Measurements from ENCODE around the gene HPS3. TPM values are rescaled to one million over a fixed set of nuclear protein-coding genes. Genes with fewer than 3 reads are reported as not detected.
A peak's percentile ranks its signal among the peaks of the same experiment; 100 is the strongest.

The HPS3 gene
- total RNA-seq, 1 experiment from 2014 or later, result 11.3 TPM

DNA sequence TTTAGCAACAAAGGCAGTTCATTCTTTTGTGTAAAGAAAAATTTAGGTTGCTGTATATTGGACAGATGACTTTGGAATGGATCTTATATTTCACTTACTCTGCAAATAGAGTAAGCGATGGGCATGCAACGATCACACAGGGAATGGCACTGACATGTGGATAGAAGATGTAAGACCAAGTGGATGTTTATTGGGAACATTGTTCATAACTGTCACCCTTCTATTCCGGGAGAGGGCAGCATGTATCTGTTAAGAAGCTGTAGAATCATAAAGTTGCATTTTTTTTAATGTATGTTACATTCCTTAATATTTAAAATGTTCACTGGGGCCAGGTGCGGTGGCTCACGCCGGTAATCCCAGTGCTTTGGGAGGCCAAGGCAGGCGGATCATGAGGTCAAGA lies 41.2 kb downstream of the HPS3 start:
- H3F3A ChIP-seq (ENCODE audit: low read length, unreplicated experiment), result no peaks in the 10 kb centered on the region
- H3K4me1 ChIP-seq (ENCODE audit: insufficient read depth, low read length), result peaks cover 18% of the 10 kb centered on the region
- ChIA-PET POLR2A (ENCODE audit: unreplicated experiment) (no interaction called here), CTCF (no interaction called here)
- no peak overlapping the region for H2AFZ ChIP-seq (ENCODE audit: low read length)
- H3K79me2 ChIP-seq (ENCODE audit: low read length), result no peaks in the 10 kb centered on the region
- DNase-seq (no peak), ATAC-seq (no peak)
- H3K4me2 ChIP-seq (ENCODE audit: low read length), result no peak overlapping the region
- no peaks in the 10 kb centered on the region for H3K27me3 ChIP-seq (ENCODE audit: low read length)
- H3K27ac ChIP-seq (ENCODE audit: low read length), result no peak overlapping the region
- peaks cover 22% of the 10 kb centered on the region for H3K36me3 ChIP-seq (ENCODE audit: low read depth, low read length)
- no peaks in the 10 kb centered on the region for H3K9me2 ChIP-seq (replicated peaks; ENCODE audit: low read length)
- TF ChIP-seq, protein P1, sequence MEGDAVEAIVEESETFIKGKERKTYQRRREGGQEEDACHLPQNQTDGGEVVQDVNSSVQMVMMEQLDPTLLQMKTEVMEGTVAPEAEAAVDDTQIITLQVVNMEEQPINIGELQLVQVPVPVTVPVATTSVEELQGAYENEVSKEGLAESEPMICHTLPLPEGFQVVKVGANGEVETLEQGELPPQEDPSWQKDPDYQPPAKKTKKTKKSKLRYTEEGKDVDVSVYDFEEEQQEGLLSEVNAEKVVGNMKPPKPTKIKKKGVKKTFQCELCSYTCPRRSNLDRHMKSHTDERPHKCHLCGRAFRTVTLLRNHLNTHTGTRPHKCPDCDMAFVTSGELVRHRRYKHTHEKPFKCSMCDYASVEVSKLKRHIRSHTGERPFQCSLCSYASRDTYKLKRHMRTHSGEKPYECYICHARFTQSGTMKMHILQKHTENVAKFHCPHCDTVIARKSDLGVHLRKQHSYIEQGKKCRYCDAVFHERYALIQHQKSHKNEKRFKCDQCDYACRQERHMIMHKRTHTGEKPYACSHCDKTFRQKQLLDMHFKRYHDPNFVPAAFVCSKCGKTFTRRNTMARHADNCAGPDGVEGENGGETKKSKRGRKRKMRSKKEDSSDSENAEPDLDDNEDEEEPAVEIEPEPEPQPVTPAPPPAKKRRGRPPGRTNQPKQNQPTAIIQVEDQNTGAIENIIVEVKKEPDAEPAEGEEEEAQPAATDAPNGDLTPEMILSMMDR (conservative IDR thresholded peaks at IDR 0.05; ENCODE audit: low read depth, low read length), result no peak
- no peak for TF ChIP-seq EZH2 (IDR thresholded peaks at IDR 0.05; ENCODE audit: low read length, unreplicated experiment)
- TF ChIP-seq EZH2phosphoT487 (IDR thresholded peaks at IDR 0.05; ENCODE audit: borderline replicate concordance, low read length), result no peak
- intact Hi-C loops (cut with micrococcal nuclease), result no loop called here
- BruUV-seq (replicated peaks), result no TSS peak
- no peak overlapping the region for H3K4me3 ChIP-seq (ENCODE audit: low read length)
- no peaks in the 10 kb centered on the region for H4K20me1 ChIP-seq (ENCODE audit: low read length)
- H3K9ac ChIP-seq (ENCODE audit: low read length), result no peak overlapping the region
- H3K9me3 ChIP-seq (ENCODE audit: low read length), result no peaks in the 10 kb centered on the region

- Histone ChIP-seq H3K4me1 (ENCODE audit: insufficient read depth, low read length) (peaks cover 30% of the 10 kb centered on the region), H3K36me3 (ENCODE audit: low read depth, low read length) (peaks cover 10% of the 10 kb centered on the region; the same call in 1 of the 2 replicates), H3K79me2 (ENCODE audit: low read length) (no peaks in the 10 kb centered on the region), H3K9me3 (ENCODE audit: low read length) (no peaks in the 10 kb centered on the region), H3K9me2 (replicated peaks; ENCODE audit: low read length) (no peaks in the 10 kb centered on the region), H3K4me3 (ENCODE audit: low read length) (no peak overlapping the region), H3K4me2 (ENCODE audit: low read length) (peak overlapping the region; percentile 33), H4K20me1 (ENCODE audit: low read length) (no peaks in the 10 kb centered on the region), H3F3A (ENCODE audit: low read length, unreplicated experiment) (no peaks in the 10 kb centered on the region), H2AFZ (ENCODE audit: low read length) (no peak overlapping the region), H3K27me3 (ENCODE audit: low read length) (no peaks in the 10 kb centered on the region), H3K27ac (ENCODE audit: low read length) (peak overlapping the region; percentile 39), H3K9ac (ENCODE audit: low read length) (no peak overlapping the region)
- DNase-seq, result peak; percentile 22
- ATAC-seq, result peak; percentile 49
- ChIA-PET POLR2A (ENCODE audit: unreplicated experiment) (interaction anchor here (0.6 to 0.9 kb wide), 2 partner anchors 198 to 273 kb away, joined by 3 read pairs; no protein-coding TSS in a partner anchor), CTCF (interaction anchor here (1.0 kb wide), 2 partner anchors 54 to 219 kb away, joined by 3 to 4 read pairs; no protein-coding TSS in a partner anchor)
- no peak for TF ChIP-seq EZH2phosphoT487 (IDR thresholded peaks at IDR 0.05; ENCODE audit: borderline replicate concordance, low read length)
- TF ChIP-seq EZH2 (IDR thresholded peaks at IDR 0.05; ENCODE audit: low read length, unreplicated experiment), result no peak
- TF ChIP-seq, protein P1 (conservative IDR thresholded peaks at IDR 0.05; ENCODE audit: low read depth, low read length), result no peak
- BruUV-seq (replicated peaks), result no TSS peak
- intact Hi-C loops (cut with micrococcal nuclease), result loop anchor here (1.0 to 2.0 kb wide), 2 partner anchors 40 to 95 kb away; no protein-coding TSS in a partner anchor
Observed at GRCh38 chr3:149174901-149175300, 45.5 kb downstream of the HPS3 start.

DNA sequence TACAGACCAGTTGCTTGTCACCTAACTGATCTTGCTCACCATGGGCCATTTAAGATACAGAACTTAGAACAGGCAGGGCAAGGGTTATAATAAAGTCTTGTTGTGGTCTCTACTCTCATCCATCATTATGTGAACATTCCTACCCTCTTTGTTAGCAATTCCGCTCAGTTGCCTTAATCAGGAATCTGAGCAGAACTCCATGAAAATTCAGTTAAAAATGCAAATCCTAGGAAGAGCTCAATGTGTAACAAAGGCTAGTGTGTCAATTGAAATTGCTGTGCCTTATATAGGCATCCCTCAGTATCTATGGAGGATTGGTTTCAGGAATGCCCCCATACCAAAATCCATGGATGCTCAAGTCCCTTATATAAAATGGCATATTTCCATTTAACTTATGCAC lies 47.7 kb downstream of the HPS3 start:
- CTCF ChIA-PET, result no interaction called here
- no peaks in the 10 kb centered on the region for H3K9me2 ChIP-seq (replicated peaks; ENCODE audit: low read length)
- no peaks in the 10 kb centered on the region for H3K79me2 ChIP-seq (ENCODE audit: low read length)
- no peak overlapping the region for H2AFZ ChIP-seq (ENCODE audit: low read length)
- H4K20me1 ChIP-seq (ENCODE audit: low read length), result no peaks in the 10 kb centered on the region
- intact Hi-C loops (cut with micrococcal nuclease), result no loop called here
- H3K36me3 ChIP-seq (ENCODE audit: low read depth, low read length), result 0 out of 2 replicates have a peak, but pooled peaks cover 5% of the 10 kb centered on the region
- peaks cover 40% of the 10 kb centered on the region for H3K4me1 ChIP-seq (ENCODE audit: insufficient read depth, low read length)
- ATAC-seq (no peak), DNase-seq (no peak)
- no peak overlapping the region for H3K4me2 ChIP-seq (ENCODE audit: low read length)
- no peaks in the 10 kb centered on the region for H3K27me3 ChIP-seq (ENCODE audit: low read length)
- no peak overlapping the region for H3K27ac ChIP-seq (ENCODE audit: low read length)
- H3K9me3 ChIP-seq (ENCODE audit: low read length), result no peaks in the 10 kb centered on the region
- no peaks in the 10 kb centered on the region for H3F3A ChIP-seq (ENCODE audit: low read length, unreplicated experiment)
- H3K4me3 ChIP-seq (ENCODE audit: low read length), result no peak overlapping the region
- POLR2A ChIA-PET (ENCODE audit: unreplicated experiment), result no interaction called here
- TF ChIP-seq EZH2 (IDR thresholded peaks at IDR 0.05; ENCODE audit: low read length, unreplicated experiment), result no peak
- TF ChIP-seq EZH2phosphoT487 (IDR thresholded peaks at IDR 0.05; ENCODE audit: borderline replicate concordance, low read length), result no peak
- no peak overlapping the region for H3K9ac ChIP-seq (ENCODE audit: low read length)
- no TSS peak for BruUV-seq (replicated peaks)

Measured in PC-3 (cell line).